Activated T-helper 17 cell treated with anti-CD3 and anti-CD28 coated beads, Interleukin-2, amount 50 U/mL, for 72 hours (primary cell): ENCODE data around the gene PSMC2. TPM values are rescaled to one million over a fixed set of nuclear protein-coding genes. Genes with fewer than 3 reads are reported as not detected.
"Not testable (repeated sequence)": the region's sequence is repeated elsewhere in the genome, so short reads cannot be mapped to it uniquely, and the experiment has no call there.

ENCODE experiments used
- ATAC-seq: fragments of 150-1000 bp; cut with Tn5 transposase; replicated peaks from 2 replicates; pipeline ENCODE4 v1.10.0; 2021; ENCODE audit warnings: mild to moderate bottlenecking, moderate library complexity
- H3K27ac Mint-ChIP-seq: one replicate; pipeline ENCODE4 v1.8.0; 2022; ENCODE audit warnings: mixed read lengths
- H3K27me3 Mint-ChIP-seq: one replicate; pipeline ENCODE4 v1.8.0; 2022; ENCODE audit warnings: mixed read lengths
- H3K36me3 Mint-ChIP-seq: one replicate; pipeline ENCODE4 v1.8.0; 2022; ENCODE audit warnings: low read depth, mild to moderate bottlenecking, mixed read lengths
- H3K4me1 Mint-ChIP-seq: one replicate; pipeline ENCODE4 v1.8.0; 2022; ENCODE audit warnings: mixed read lengths
- H3K4me3 Mint-ChIP-seq: one replicate; pipeline ENCODE4 v1.8.0; 2022; ENCODE audit warnings: mild to moderate bottlenecking, mixed read lengths
- H3K9me3 Mint-ChIP-seq: one replicate; pipeline ENCODE4 v1.8.0; 2022; ENCODE audit warnings: mixed read lengths
- total RNA-seq, 2 donors: library from RNA; stranded (reverse); gene quantifications; one replicate each; pipeline ENCODE4 v1.2.3, GENCODE V29; 2022

The PSMC2 gene
- total RNA-seq, 2 donors from 2014 or later: 111 to 180 TPM

GRCh38 chr7:103389263-103389662, 41.8 kb downstream of the PSMC2 start:
- Mint-ChIP-seq H3K4me3 (no peak overlapping the region), H3K27me3 (peaks cover 9% of the 10 kb centered on the region), H3K27ac (no peak overlapping the region)

GRCh38 chr7:103391150-103391549, 43.7 kb downstream of the PSMC2 start:
- ATAC-seq: no peak
- H3K27me3 Mint-ChIP-seq: peaks cover 9% of the 10 kb centered on the region
- H3K9me3 Mint-ChIP-seq: no peaks in the 10 kb centered on the region
- no peaks in the 10 kb centered on the region for H3K4me1 Mint-ChIP-seq
- H3K27ac Mint-ChIP-seq: no peak overlapping the region
- H3K36me3 Mint-ChIP-seq: no peaks in the 10 kb centered on the region
- H3K4me3 Mint-ChIP-seq: no peak overlapping the region

More at GRCh38 chr7:103389263-103389662, 41.8 kb downstream of the PSMC2 start:
- no peaks in the 10 kb centered on the region for H3K36me3 Mint-ChIP-seq
- H3K9me3 Mint-ChIP-seq: no peaks in the 10 kb centered on the region
- no peak for ATAC-seq
- no peaks in the 10 kb centered on the region for H3K4me1 Mint-ChIP-seq

DNA sequence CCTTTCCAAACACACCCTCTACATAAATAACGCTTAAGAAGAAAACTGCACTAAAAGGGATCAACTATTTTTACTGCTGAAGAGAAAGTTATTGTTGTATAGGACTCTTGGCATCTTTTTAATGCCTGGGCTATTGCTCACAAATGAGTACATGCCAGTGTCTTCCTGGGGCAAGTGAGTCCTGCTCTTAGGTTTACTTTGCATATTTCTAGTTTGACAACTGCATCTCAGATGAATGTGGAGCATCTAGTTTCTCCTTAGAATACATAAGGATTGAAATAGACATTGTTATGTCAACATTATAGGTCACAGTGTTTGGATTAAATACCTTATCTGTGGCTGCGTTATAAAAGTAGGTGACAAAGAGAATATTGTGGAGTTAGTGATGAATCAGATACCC, 44.5 kb downstream of the PSMC2 start:
- H3K9me3 Mint-ChIP-seq: no peaks in the 10 kb centered on the region
- H3K27me3 Mint-ChIP-seq: peaks cover 9% of the 10 kb centered on the region
- no peaks in the 10 kb centered on the region for H3K4me1 Mint-ChIP-seq
- no peak overlapping the region for H3K4me3 Mint-ChIP-seq
- ATAC-seq: no peak
- H3K27ac Mint-ChIP-seq: no peak overlapping the region
- H3K36me3 Mint-ChIP-seq: no peaks in the 10 kb centered on the region

- no peaks in the 10 kb centered on the region for H3K36me3 Mint-ChIP-seq
- no peaks in the 10 kb centered on the region for H3K9me3 Mint-ChIP-seq
- no peaks in the 10 kb centered on the region for H3K4me1 Mint-ChIP-seq
- H3K27ac Mint-ChIP-seq: no peak overlapping the region
- H3K27me3 Mint-ChIP-seq: peaks cover 6% of the 10 kb centered on the region
- no peak for ATAC-seq
- no peak overlapping the region for H3K4me3 Mint-ChIP-seq
These were observed 47.1 kb downstream of the PSMC2 start for GRCh38 chr7:103394566-103394965.

DNA sequence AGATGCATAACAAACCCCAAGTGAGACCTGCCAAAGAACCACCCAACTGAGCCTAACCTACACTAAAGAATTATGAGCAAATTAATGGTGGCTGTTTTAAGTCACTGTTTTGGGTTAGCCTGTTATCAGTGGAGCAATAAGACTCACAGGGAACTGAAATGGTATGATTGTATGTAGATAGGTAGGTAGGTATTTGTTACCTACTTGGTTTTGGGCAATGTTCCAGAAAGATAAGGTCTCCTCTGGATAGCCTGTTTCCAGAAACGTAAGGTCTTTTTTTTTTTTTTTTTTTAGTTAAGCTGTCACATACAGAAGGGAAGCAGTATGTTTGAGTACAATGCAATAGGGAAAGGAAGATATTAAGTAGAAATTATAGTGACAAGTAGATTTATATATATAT, 47.6 kb downstream of the PSMC2 start:
- no peak for ATAC-seq
- Mint-ChIP-seq H3K27ac (no peak overlapping the region), H3K27me3 (peaks cover 3% of the 10 kb centered on the region), H3K9me3 (no peaks in the 10 kb centered on the region), H3K4me1 (no peaks in the 10 kb centered on the region), H3K4me3 (no peak overlapping the region), H3K36me3 (no peaks in the 10 kb centered on the region)

DNA sequence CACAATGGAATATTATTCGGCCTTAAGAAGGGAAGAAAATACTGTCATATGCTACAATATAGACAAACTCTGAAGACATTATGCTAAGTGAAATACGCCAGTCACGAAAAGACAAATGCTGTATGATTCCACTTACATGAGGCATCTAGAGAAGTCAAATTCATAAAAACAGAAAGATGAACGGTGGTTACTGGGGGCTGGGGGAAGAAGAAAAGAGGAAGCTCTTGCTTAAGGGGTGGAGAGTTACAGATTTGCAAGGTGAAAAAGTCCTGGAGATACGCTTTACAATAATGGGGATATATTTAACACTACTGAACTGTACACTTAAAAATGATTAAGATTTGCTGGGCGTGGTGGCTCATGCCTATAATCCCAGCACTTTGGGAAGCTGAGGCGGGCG, 49.0 kb downstream of the PSMC2 start:
- Mint-ChIP-seq H3K36me3 (no peaks in the 10 kb centered on the region), H3K4me1 (no peaks in the 10 kb centered on the region), H3K27me3 (no peaks in the 10 kb centered on the region), H3K9me3 (no peaks in the 10 kb centered on the region), H3K27ac (no peak overlapping the region), H3K4me3 (no peak overlapping the region)
- no peak for ATAC-seq

GRCh38 chr7:103398483-103399127, 51.2 kb downstream of the PSMC2 start:
- Mint-ChIP-seq H3K4me3 (no peak overlapping the region), H3K4me1 (no peaks in the 10 kb centered on the region), H3K27me3 (no peaks in the 10 kb centered on the region), H3K36me3 (no peaks in the 10 kb centered on the region), H3K27ac (no peak overlapping the region), H3K9me3 (no peaks in the 10 kb centered on the region)
- ATAC-seq: no peak

DNA sequence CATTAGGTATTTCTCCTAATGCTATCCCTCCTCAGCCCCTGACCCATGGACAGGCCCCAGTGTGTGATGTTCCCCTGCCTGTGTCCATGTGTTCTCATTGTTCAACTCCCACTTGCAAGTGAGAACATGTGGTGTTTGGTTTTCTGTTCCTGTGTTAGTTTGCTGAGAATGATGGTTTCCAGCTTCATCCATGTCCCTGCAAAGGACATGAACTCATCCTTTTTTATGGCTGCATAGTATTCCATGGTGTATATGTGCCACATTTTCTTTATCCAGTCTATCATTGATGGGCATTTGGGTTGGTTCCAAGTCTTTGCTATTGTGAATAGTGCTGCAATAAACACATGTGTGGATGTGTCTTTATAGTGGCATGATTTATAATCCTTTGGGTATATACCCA, 52.2 kb downstream of the PSMC2 start:
- H3K36me3 Mint-ChIP-seq, H3K27me3 Mint-ChIP-seq, H3K4me1 Mint-ChIP-seq, H3K9me3 Mint-ChIP-seq, H3K4me3 Mint-ChIP-seq, ATAC-seq, H3K27ac Mint-ChIP-seq: not testable (repeated sequence)

DNA sequence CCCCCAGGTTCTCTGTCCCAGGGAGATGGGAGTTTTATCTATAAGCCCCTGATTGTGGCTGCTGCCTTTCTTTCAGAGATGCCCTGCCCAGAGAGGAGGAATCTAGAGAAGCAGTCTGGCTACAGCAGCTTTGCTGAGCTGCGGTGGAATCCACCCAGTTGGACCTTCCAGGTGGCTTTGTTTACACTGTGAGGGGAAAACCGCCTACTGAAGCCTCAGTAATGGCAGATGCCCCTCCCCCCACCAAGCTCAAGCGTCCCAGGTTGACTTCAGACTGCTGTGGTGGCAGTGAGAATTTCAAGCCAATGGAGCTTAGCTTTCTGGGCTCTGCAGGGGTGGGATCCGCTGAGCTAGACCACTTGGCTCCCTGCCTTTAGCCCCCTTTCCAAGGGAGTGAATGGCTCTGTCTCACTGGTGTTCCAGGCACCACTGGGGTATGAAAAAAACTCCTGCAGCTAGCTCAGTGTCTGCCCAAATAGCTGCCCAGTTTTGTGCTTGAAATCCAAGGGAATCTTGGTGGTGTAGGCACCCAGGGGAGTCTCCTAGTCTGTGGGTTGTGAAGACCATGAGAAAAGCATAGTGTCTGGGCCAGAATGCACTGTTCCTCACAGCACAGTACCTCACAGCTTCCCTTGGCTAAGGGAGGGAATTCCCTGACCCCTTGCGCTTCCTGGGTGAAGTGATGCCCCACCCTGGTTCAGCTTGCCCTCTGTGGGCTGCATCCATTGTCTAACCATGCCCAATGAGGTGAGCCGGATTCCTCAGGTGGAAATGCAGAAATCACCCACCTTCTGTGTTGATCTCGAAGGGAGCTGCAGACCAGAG, 58.6 kb downstream of the PSMC2 start:
- H3K9me3 Mint-ChIP-seq, H3K27ac Mint-ChIP-seq, H3K4me1 Mint-ChIP-seq, H3K36me3 Mint-ChIP-seq, ATAC-seq, H3K27me3 Mint-ChIP-seq, H3K4me3 Mint-ChIP-seq: not testable (repeated sequence)

GRCh38 chr7:103412151-103412550, 64.7 kb downstream of the PSMC2 start:
- Mint-ChIP-seq H3K27me3 (peaks cover 7% of the 10 kb centered on the region), H3K4me3 (no peak overlapping the region), H3K36me3 (no peaks in the 10 kb centered on the region), H3K4me1 (no peaks in the 10 kb centered on the region), H3K9me3 (no peaks in the 10 kb centered on the region), H3K27ac (no peak overlapping the region)
- ATAC-seq: no peak

DNA sequence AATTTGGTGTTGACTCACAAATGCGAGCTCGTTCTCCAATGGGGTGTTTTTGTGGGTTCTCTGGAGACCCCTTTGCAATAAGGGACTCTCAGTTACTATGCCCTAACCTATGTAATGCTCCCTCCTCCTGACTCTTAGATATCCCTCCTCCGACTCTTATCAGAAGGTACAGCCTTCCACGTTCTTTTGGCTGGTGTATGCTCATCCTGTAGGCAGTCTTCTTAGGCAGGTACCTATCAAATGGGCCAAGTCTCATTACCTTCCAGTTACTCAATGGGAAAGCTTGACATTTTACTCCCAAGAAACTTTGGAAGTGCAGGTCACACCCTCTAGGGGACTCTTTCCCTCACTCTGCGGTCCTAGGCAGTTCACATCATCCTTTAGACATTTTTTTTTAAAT, 66.0 kb downstream of the PSMC2 start:
- Mint-ChIP-seq H3K36me3 (no peaks in the 10 kb centered on the region), H3K27ac (no peak overlapping the region), H3K4me1 (no peaks in the 10 kb centered on the region), H3K4me3 (no peak overlapping the region), H3K27me3 (peaks cover 15% of the 10 kb centered on the region), H3K9me3 (no peaks in the 10 kb centered on the region)
- no peak for ATAC-seq

DNA sequence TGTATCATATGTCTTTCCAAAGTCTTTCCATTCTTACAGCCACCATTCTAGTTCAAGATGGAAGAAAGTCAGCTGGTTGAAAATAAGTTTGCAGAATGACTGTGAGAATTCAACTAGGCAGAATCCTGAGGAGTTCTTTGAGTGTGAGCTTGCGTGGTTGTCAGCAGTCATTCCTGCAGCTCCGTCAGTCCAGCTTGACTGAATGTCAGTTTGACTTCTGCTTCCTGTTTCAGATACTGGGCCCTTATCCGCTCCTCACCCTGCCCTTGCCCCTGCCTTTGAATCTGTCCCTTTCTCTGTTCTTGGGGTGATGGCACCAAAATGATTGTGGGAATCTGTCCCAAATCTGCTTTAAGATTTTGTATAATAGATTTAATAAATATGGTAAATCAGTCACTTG, 70.8 kb downstream of the PSMC2 start:
- Mint-ChIP-seq H3K27me3 (peaks cover 26% of the 10 kb centered on the region), H3K9me3 (no peaks in the 10 kb centered on the region), H3K4me1 (no peaks in the 10 kb centered on the region), H3K36me3 (no peaks in the 10 kb centered on the region), H3K4me3 (no peak overlapping the region), H3K27ac (no peak overlapping the region)
- ATAC-seq: no peak

Other genes with a start within 250 kb of the PSMC2 start
- gene NAPEPLD, start 198.5 kb upstream of the PSMC2 start, total RNA-seq: 10 to 100 TPM in 1 of 2 donors, 1 to 10 TPM in 1; 9.4 to 11.0 TPM
- 10 to 100 TPM; 76.6 to 82.0 TPM for gene PMPCB, start 50.2 kb upstream of the PSMC2 start, total RNA-seq
- 10 to 100 TPM; 28.8 to 44.0 TPM for gene DNAJC2, start 2.9 kb upstream of the PSMC2 start, total RNA-seq
- gene SLC26A5, start 98.6 kb downstream of the PSMC2 start, total RNA-seq: not detected